ENCODE measurements around the gene TGFBR2.

The TGFBR2 gene

GRCh38 chr3:30587904-30588303, 18.5 kb upstream of the TGFBR2 start:
- H3K36me3 Mint-ChIP-seq (ENCODE audit: low read depth): peaks cover 2% of the 10 kb centered on the region
- peaks cover 9% of the 10 kb centered on the region for H3K9me3 Mint-ChIP-seq
- no peak overlapping the region for H3K4me3 Mint-ChIP-seq
- H3K27ac Mint-ChIP-seq: no peak overlapping the region
- no peaks in the 10 kb centered on the region for H3K4me1 Mint-ChIP-seq (ENCODE audit: low read depth)
- no peaks in the 10 kb centered on the region for H3K27me3 Mint-ChIP-seq (ENCODE audit: low read depth)

- peaks cover 23% of the 10 kb centered on the region for H3K4me1 Mint-ChIP-seq (ENCODE audit: low read depth)
- no peak overlapping the region for H3K4me3 Mint-ChIP-seq
- peaks cover 7% of the 10 kb centered on the region for H3K36me3 Mint-ChIP-seq (ENCODE audit: low read depth)
- H3K9me3 Mint-ChIP-seq: peaks cover 16% of the 10 kb centered on the region
- no peaks in the 10 kb centered on the region for H3K27me3 Mint-ChIP-seq (ENCODE audit: low read depth)
- H3K27ac Mint-ChIP-seq: no peak overlapping the region
Observed at GRCh38 chr3:30596152-30596551, 10.2 kb upstream of the TGFBR2 start.

- no peaks in the 10 kb centered on the region for H3K27me3 Mint-ChIP-seq (ENCODE audit: low read depth)
- peaks cover 9% of the 10 kb centered on the region for H3K36me3 Mint-ChIP-seq (ENCODE audit: low read depth)
- H3K4me3 Mint-ChIP-seq: no peak overlapping the region
- H3K27ac Mint-ChIP-seq: peak overlapping the region; percentile 20
- peaks cover 11% of the 10 kb centered on the region for H3K9me3 Mint-ChIP-seq
- peaks cover 29% of the 10 kb centered on the region for H3K4me1 Mint-ChIP-seq (ENCODE audit: low read depth)
Observed at GRCh38 chr3:30597131-30597768, 9.2 kb upstream of the TGFBR2 start.

- Mint-ChIP-seq H3K27me3 (ENCODE audit: low read depth) (no peaks in the 10 kb centered on the region), H3K36me3 (ENCODE audit: low read depth) (peaks cover 9% of the 10 kb centered on the region), H3K9me3 (peaks cover 8% of the 10 kb centered on the region), H3K27ac (no peak overlapping the region), H3K4me3 (no peak overlapping the region), H3K4me1 (ENCODE audit: low read depth) (peaks cover 31% of the 10 kb centered on the region)
Observed at GRCh38 chr3:30597769-30598134, 8.6 kb upstream of the TGFBR2 start.

- H3K27ac Mint-ChIP-seq: peak overlapping the region; percentile 22
- peaks cover 36% of the 10 kb centered on the region for H3K4me1 Mint-ChIP-seq (ENCODE audit: low read depth)
- peak overlapping the region; percentile 11 for H3K4me3 Mint-ChIP-seq
- peaks cover 2% of the 10 kb centered on the region for H3K9me3 Mint-ChIP-seq
- no peaks in the 10 kb centered on the region for H3K27me3 Mint-ChIP-seq (ENCODE audit: low read depth)
- H3K36me3 Mint-ChIP-seq (ENCODE audit: low read depth): peaks cover 7% of the 10 kb centered on the region
Observed at GRCh38 chr3:30598668-30599545, 7.5 kb upstream of the TGFBR2 start.

GRCh38 chr3:30600572-30600971, 5.8 kb upstream of the TGFBR2 start:
- no peaks in the 10 kb centered on the region for H3K9me3 Mint-ChIP-seq
- H3K4me1 Mint-ChIP-seq (ENCODE audit: low read depth): peaks cover 52% of the 10 kb centered on the region
- H3K27me3 Mint-ChIP-seq (ENCODE audit: low read depth): no peaks in the 10 kb centered on the region
- no peak overlapping the region for H3K4me3 Mint-ChIP-seq
- peaks cover 6% of the 10 kb centered on the region for H3K36me3 Mint-ChIP-seq (ENCODE audit: low read depth)
- H3K27ac Mint-ChIP-seq: no peak overlapping the region

GRCh38 chr3:30602946-30603345, 3.5 kb upstream of the TGFBR2 start:
- no peaks in the 10 kb centered on the region for H3K27me3 Mint-ChIP-seq (ENCODE audit: low read depth)
- no peak overlapping the region for H3K4me3 Mint-ChIP-seq
- peaks cover 6% of the 10 kb centered on the region for H3K36me3 Mint-ChIP-seq (ENCODE audit: low read depth)
- H3K9me3 Mint-ChIP-seq: no peaks in the 10 kb centered on the region
- peaks cover 49% of the 10 kb centered on the region for H3K4me1 Mint-ChIP-seq (ENCODE audit: low read depth)
- peak overlapping the region; percentile 31 for H3K27ac Mint-ChIP-seq

- H3K27ac Mint-ChIP-seq: peak overlapping the region; percentile 95
- H3K4me3 Mint-ChIP-seq: peak overlapping the region; percentile 84
- H3K9me3 Mint-ChIP-seq: no peaks in the 10 kb centered on the region
- H3K36me3 Mint-ChIP-seq (ENCODE audit: low read depth): peaks cover 11% of the 10 kb centered on the region
- H3K27me3 Mint-ChIP-seq (ENCODE audit: low read depth): no peaks in the 10 kb centered on the region
- peaks cover 48% of the 10 kb centered on the region for H3K4me1 Mint-ChIP-seq (ENCODE audit: low read depth)
Observed at GRCh38 chr3:30604093-30604492, 2.3 kb upstream of the TGFBR2 start.

GRCh38 chr3:30604558-30604957, 1.8 kb upstream of the TGFBR2 start:
- H3K4me1 Mint-ChIP-seq (ENCODE audit: low read depth): peaks cover 45% of the 10 kb centered on the region
- peak overlapping the region; percentile 84 for H3K4me3 Mint-ChIP-seq
- H3K27ac Mint-ChIP-seq: peak overlapping the region; percentile 95
- H3K27me3 Mint-ChIP-seq (ENCODE audit: low read depth): no peaks in the 10 kb centered on the region
- H3K9me3 Mint-ChIP-seq: no peaks in the 10 kb centered on the region
- H3K36me3 Mint-ChIP-seq (ENCODE audit: low read depth): peaks cover 11% of the 10 kb centered on the region

- Mint-ChIP-seq H3K4me1 (ENCODE audit: low read depth) (peaks cover 47% of the 10 kb centered on the region), H3K4me3 (peak overlapping the region; percentile 84), H3K27me3 (ENCODE audit: low read depth) (no peaks in the 10 kb centered on the region), H3K9me3 (no peaks in the 10 kb centered on the region), H3K27ac (peak overlapping the region; percentile 95), H3K36me3 (ENCODE audit: low read depth) (peaks cover 11% of the 10 kb centered on the region)
Observed at GRCh38 chr3:30605005-30605404, 1.4 kb upstream of the TGFBR2 start.

- Mint-ChIP-seq H3K27me3 (ENCODE audit: low read depth) (no peaks in the 10 kb centered on the region), H3K36me3 (ENCODE audit: low read depth) (peaks cover 13% of the 10 kb centered on the region), H3K4me1 (ENCODE audit: low read depth) (peaks cover 53% of the 10 kb centered on the region), H3K27ac (peak overlapping the region; percentile 95), H3K9me3 (no peaks in the 10 kb centered on the region), H3K4me3 (peak overlapping the region; percentile 84)
Observed at GRCh38 chr3:30605706-30606300, 598 bp upstream of the TGFBR2 start.

GRCh38 chr3:30607032-30607833, 832 bp downstream of the TGFBR2 start:
- no peaks in the 10 kb centered on the region for H3K27me3 Mint-ChIP-seq (ENCODE audit: low read depth)
- H3K9me3 Mint-ChIP-seq: no peaks in the 10 kb centered on the region
- H3K36me3 Mint-ChIP-seq (ENCODE audit: low read depth): peaks cover 9% of the 10 kb centered on the region
- H3K4me3 Mint-ChIP-seq: peak overlapping the region; percentile 97
- peaks cover 59% of the 10 kb centered on the region for H3K4me1 Mint-ChIP-seq (ENCODE audit: low read depth)
- peak overlapping the region; percentile 97 for H3K27ac Mint-ChIP-seq

- Mint-ChIP-seq H3K27ac (peak overlapping the region; percentile 86), H3K27me3 (ENCODE audit: low read depth) (no peaks in the 10 kb centered on the region), H3K4me3 (peak overlapping the region; percentile 95), H3K9me3 (no peaks in the 10 kb centered on the region), H3K36me3 (ENCODE audit: low read depth) (peaks cover 12% of the 10 kb centered on the region), H3K4me1 (ENCODE audit: low read depth) (peaks cover 68% of the 10 kb centered on the region)
Observed at GRCh38 chr3:30608598-30608947, 2.2 kb downstream of the TGFBR2 start.

- Mint-ChIP-seq H3K4me1 (ENCODE audit: low read depth) (peaks cover 66% of the 10 kb centered on the region), H3K27ac (peak overlapping the region; percentile 83), H3K36me3 (ENCODE audit: low read depth) (peaks cover 12% of the 10 kb centered on the region), H3K9me3 (no peaks in the 10 kb centered on the region), H3K4me3 (peak overlapping the region; percentile 70), H3K27me3 (ENCODE audit: low read depth) (no peaks in the 10 kb centered on the region)
Observed at GRCh38 chr3:30609930-30610701, 3.7 kb downstream of the TGFBR2 start.

All from T-helper 1 cell treated with Interleukin-12 subunit alpha and Interleukin-12 subunit beta and Interleukin-4 antibody, amounts not matched to agents 30 μg/mL and 1 μg/mL, for 36 hours (primary cell).